Endothelial cell of umbilical vein (primary cell): ENCODE data around the gene RAB7A. TPM values are rescaled to one million over a fixed set of nuclear protein-coding genes. Genes with fewer than 3 reads are reported as not detected.

Experiments
- BruUV-seq: library from RNA; stranded (reverse); fragments of 400-500 nt; replicated peaks from 2 replicates; lab custom pipeline; 2021; lab: Mats Ljungman, UMichigan
- CTCF ChIA-PET: fragments of 300-600, 350-600 bp; sonication (Branson Sonifier 250); formaldehyde crosslinking; loops from one replicate; lab custom pipeline; 2021; ENCODE audit warnings: antibody characterized with exemption, inconsistent platforms; lab: Charles Lee
- POLR2A ChIA-PET: fragments of 300-600, 350-600 bp; sonication (Branson Sonifier 250); formaldehyde crosslinking; loops from one replicate; lab custom pipeline; 2021; ENCODE audit warnings: antibody characterized with exemption, inconsistent platforms; lab: Charles Lee
- DNase-seq: peaks from one replicate; pipeline ENCODE4 v3.0.0-alpha.2; 2011; ENCODE audit warnings: low read depth, low spot score
- FAIRE-seq: peaks from 2 replicates; lab custom pipeline; 2011; peaks lifted over from hg19 to GRCh38; lab: Jason Lieb, UNC
- H2AFZ ChIP-seq: 2 replicates; pipeline ENCODE4 v1.6.0; 2012; ENCODE audit warnings: low read depth, low read length, control low read depth, inconsistent platforms
- H3K27ac ChIP-seq: 2 replicates; pipeline ENCODE4 v1.5.1; 2011; ENCODE audit warnings: low read depth, mild to moderate bottlenecking, control low read depth, low read length, moderate library complexity; ENCODE audit not compliant: insufficient read depth
- H3K27me3 ChIP-seq, 2 experiments: 2 replicates each; pipeline versions ENCODE4 v1.6.0 to v1.6.1; 2011; ENCODE audit warnings: low read length in 2 of 2, mixed read lengths in 1 of 2; ENCODE audit not compliant: control insufficient read depth in 2 of 2, insufficient read depth in 2 of 2
- H3K36me3 ChIP-seq, 2 experiments: 2 replicates in 1 of 2; 3 replicates in 1 of 2; pipeline ENCODE4 v1.5.1; 2011; ENCODE audit warnings: low read length in 2 of 2, mild to moderate bottlenecking in 1 of 2, moderate library complexity in 1 of 2; ENCODE audit not compliant: control insufficient read depth in 2 of 2, insufficient read depth in 2 of 2; ENCODE audit errors: extremely low read depth in 1 of 2
- H3K4me1 ChIP-seq: 3 replicates; pipeline ENCODE4 v1.5.1; 2011; ENCODE audit warnings: mild to moderate bottlenecking, low read length; ENCODE audit not compliant: control insufficient read depth, insufficient read depth; ENCODE audit errors: extremely low read depth
- H3K4me2 ChIP-seq: 2 replicates; pipeline ENCODE4 v1.6.1; 2011; ENCODE audit warnings: low read length, control low read depth, mixed read lengths; ENCODE audit not compliant: insufficient read depth
- H3K4me3 ChIP-seq, 3 experiments: fragments of 200-600 bp in 1 of 3; sonication (generic), shearing (Covaris generic) in 1 of 3; replicated peaks in 1 of 3; 2 replicates each; pipeline ENCODE4 v1.5.1; 2011 to 2016; ENCODE audit warnings: control low read depth in 3 of 3, low read length in 3 of 3, mild to moderate bottlenecking in 2 of 3, inconsistent platforms in 1 of 3, low read depth in 1 of 3, moderate library complexity in 1 of 3; ENCODE audit not compliant: insufficient read depth in 1 of 3
- H3K79me2 ChIP-seq: 2 replicates; pipeline ENCODE4 v1.6.0; 2012; ENCODE audit warnings: low read length, inconsistent platforms; ENCODE audit not compliant: control insufficient read depth, insufficient read depth
- H3K9ac ChIP-seq: replicated peaks from 2 replicates; pipeline ENCODE3; 2011; ENCODE audit warnings: low read length, control low read depth; ENCODE audit not compliant: insufficient read depth; ENCODE audit errors: extremely low read depth
- H3K9me1 ChIP-seq: replicated peaks from 3 replicates; pipeline ENCODE4 v1.6.0; 2011; ENCODE audit warnings: mild to moderate bottlenecking, low read length; ENCODE audit not compliant: control insufficient read depth, insufficient read depth; ENCODE audit errors: extremely low read depth
- H3K9me3 ChIP-seq: replicated peaks from 2 replicates; pipeline ENCODE4 v1.5.1; 2012; ENCODE audit warnings: low read length, inconsistent platforms; ENCODE audit not compliant: control insufficient read depth, insufficient read depth
- H4K20me1 ChIP-seq: replicated peaks from 2 replicates; pipeline ENCODE3; 2011; ENCODE audit warnings: mild to moderate bottlenecking, low read length; ENCODE audit not compliant: control insufficient read depth, insufficient read depth; ENCODE audit errors: extremely low read depth
- EZH2 ChIP-seq: IDR thresholded peaks from 2 replicates; pipeline ENCODE4 v1.6.1; 2012; ENCODE audit warnings: borderline replicate concordance, low read depth, mild to moderate bottlenecking, moderate library complexity, low read length, inconsistent platforms; ENCODE audit not compliant: severe bottlenecking
- FOS ChIP-seq: IDR thresholded peaks from 2 replicates; pipeline ENCODE4 v1.6.1; 2011; ENCODE audit warnings: mild to moderate bottlenecking, low read length, moderate library complexity, borderline replicate concordance; ENCODE audit not compliant: insufficient read depth
- GATA2 ChIP-seq: IDR thresholded peaks from 2 replicates; pipeline ENCODE4 v1.7.0; 2011; ENCODE audit warnings: low read depth, mild to moderate bottlenecking, moderate library complexity, mixed read lengths, low read length; ENCODE audit not compliant: insufficient read length, insufficient read depth
- JUN ChIP-seq: IDR thresholded peaks from 2 replicates; pipeline ENCODE4 v1.6.1; 2011; ENCODE audit warnings: borderline replicate concordance, low read depth; ENCODE audit not compliant: insufficient read length, insufficient read depth
- MYC ChIP-seq: IDR thresholded peaks from one replicate; pipeline ENCODE4 v1.6.1; 2011; ENCODE audit warnings: mild to moderate bottlenecking, low read depth, low read length
- POLR2A ChIP-seq: IDR thresholded peaks from 2 replicates; pipeline ENCODE4 v1.6.1; 2012; ENCODE audit warnings: low read depth, mild to moderate bottlenecking, control low read depth, low read length
- POLR2AphosphoS5 ChIP-seq: IDR thresholded peaks from 2 replicates; pipeline ENCODE4 v1.6.1; 2012; ENCODE audit warnings: low read depth, mild to moderate bottlenecking, control low read depth, low read length, moderate library complexity; ENCODE audit not compliant: insufficient read depth
- dilution Hi-C: fragments of 300-500 bp; cut with MboI; formaldehyde crosslinking; loops from one replicate; pipeline ENCODE4 v1.15.0; 2019; ENCODE audit warnings: low sequenced_read_pairs; ENCODE audit not compliant: extremely low pct_ligation_motif_present
- intact Hi-C: fragments of 100-400 bp; cut with micrococcal nuclease; formaldehyde crosslinking; loops from one replicate; pipeline ENCODE4 v1.10.0; 2022
- polyA plus RNA-seq, 4 experiments: library from polyadenylated mRNA; depleted of rRNA in 3 of 4; stranded (reverse) in 3 of 4; unstranded in 1 of 4; fragments of >200 nt; gene quantifications; 2 replicates each; pipeline versions ENCODE4 v1.2.1 to v1.2.3, GENCODE V29; 2011 to 2012; ENCODE audit warnings: missing spikeins in 1 of 4
- total RNA-seq: library from RNA; stranded (reverse); gene quantifications from 2 replicates; pipeline ENCODE4 v1.2.3, GENCODE V29; 2021
- TF ChIP-seq, protein P1 (sequence below): IDR thresholded peaks from 2 replicates; pipeline ENCODE4 v1.6.1; 2011; ENCODE audit not compliant: insufficient read depth, insufficient read length
- TF ChIP-seq, protein P2 (sequence below), 2 donors: IDR thresholded peaks; 1 replicate in 1 of 2; 2 replicates in 1 of 2; pipeline ENCODE4 v1.5.1; 2011; ENCODE audit warnings: low read length in 2 of 2, mild to moderate bottlenecking in 2 of 2, moderate library complexity in 2 of 2, control low read depth in 1 of 2, inconsistent platforms in 1 of 2, low read depth in 1 of 2; ENCODE audit not compliant: insufficient read depth in 1 of 2; ENCODE audit errors: extremely low read depth in 1 of 2

The RAB7A gene
- total and polyA plus RNA-seq, 2 donors (not counting 3 experiments of a cell fraction or from before 2014, with no cell fraction given), result 243 to 262 TPM

DNA sequence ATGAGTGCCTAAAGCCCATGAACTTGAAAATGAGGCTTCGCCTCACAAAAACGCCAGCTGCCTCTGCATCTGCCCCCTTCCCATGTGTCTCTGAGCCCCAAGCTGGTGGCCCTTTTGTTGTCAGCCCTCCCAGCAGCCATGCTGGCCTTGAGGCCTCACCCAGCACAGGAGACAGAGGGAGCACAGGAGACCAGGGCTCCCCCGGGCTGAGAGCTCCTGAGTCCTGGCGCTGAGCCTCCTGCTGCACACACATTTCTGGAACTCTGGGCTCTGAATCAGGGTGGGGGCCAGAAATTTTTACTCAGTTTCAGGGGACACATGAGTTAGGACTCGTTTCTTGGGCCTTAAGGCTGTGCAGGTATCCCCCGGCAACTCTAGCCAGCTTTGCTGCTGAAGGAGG is 97.0 kb downstream of the RAB7A start:
- Histone ChIP-seq H4K20me1 (no peaks in the 10 kb centered on the region), H3K4me1 (no peaks in the 10 kb centered on the region), H3K27me3 (no peaks in the 10 kb centered on the region), H3K36me3 (peaks cover under 1 to 4% of the 10 kb centered on the region in 2 experiments), H3K9ac (no peak overlapping the region), H3K27ac (no peak overlapping the region), H3K4me2 (no peak overlapping the region), H2AFZ (no peak overlapping the region), H3K79me2 (no peaks in the 10 kb centered on the region), H3K4me3 (no peak overlapping the region), H3K9me3 (no peaks in the 10 kb centered on the region), H3K9me1 (no peaks in the 10 kb centered on the region)
- ChIA-PET POLR2A (no interaction called here), CTCF (interaction anchor here (1.2 kb wide), 1 partner anchor 23 kb away, joined by 4 read pairs; no protein-coding TSS in a partner anchor)
- FAIRE-seq, result no peak
- DNase-seq, result no peak
- no TSS peak for BruUV-seq
- intact Hi-C loops, result no loop called here
- TF ChIP-seq MYC (no peak), JUN (no peak), FOS (no peak), GATA2 (no peak)
- dilution Hi-C loops, result no loop called here

DNA sequence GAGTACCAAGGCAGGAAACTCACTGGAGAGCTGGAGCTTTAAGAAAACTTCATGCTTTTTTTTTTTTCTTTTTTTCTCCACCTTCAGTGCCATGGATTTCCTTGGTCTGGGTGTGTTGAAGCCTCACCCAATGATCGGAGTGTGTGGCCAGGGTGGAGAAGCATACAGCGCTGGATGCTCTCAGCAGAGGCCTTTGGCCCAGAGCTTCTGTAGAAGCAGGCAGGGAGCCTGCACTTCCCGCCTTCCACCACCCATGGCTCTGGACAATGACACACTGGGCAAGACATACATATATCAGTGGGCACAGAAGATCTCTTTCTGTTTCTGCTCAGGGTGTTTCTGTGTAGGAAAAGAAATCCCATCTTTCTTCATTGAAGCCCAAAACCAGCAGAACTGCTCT is 97.6 kb downstream of the RAB7A start:
- intact Hi-C loops, result no loop called here
- CTCF ChIA-PET, result interaction anchor here (1.2 to 1.4 kb wide), 2 partner anchors 22 kb away, joined by 3 to 4 read pairs; no protein-coding TSS in a partner anchor
- no peak overlapping the region for H3K4me3 ChIP-seq
- no peak for FAIRE-seq
- no peak for DNase-seq
- H3K4me1 ChIP-seq, result no peaks in the 10 kb centered on the region
- H3K4me2 ChIP-seq, result no peak overlapping the region
- H3K9ac ChIP-seq, result no peak overlapping the region
- no peaks in the 10 kb centered on the region for H3K27me3 ChIP-seq
- no TSS peak for BruUV-seq
- POLR2A ChIA-PET, result no interaction called here
- TF ChIP-seq FOS (no peak), POLR2A (no peak), MYC (no peak), EZH2 (no peak), GATA2 (no peak), POLR2AphosphoS5 (no peak)
- TF ChIP-seq, protein P1, sequence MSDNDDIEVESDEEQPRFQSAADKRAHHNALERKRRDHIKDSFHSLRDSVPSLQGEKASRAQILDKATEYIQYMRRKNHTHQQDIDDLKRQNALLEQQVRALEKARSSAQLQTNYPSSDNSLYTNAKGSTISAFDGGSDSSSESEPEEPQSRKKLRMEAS, result no peak
- TF ChIP-seq, protein P2, sequence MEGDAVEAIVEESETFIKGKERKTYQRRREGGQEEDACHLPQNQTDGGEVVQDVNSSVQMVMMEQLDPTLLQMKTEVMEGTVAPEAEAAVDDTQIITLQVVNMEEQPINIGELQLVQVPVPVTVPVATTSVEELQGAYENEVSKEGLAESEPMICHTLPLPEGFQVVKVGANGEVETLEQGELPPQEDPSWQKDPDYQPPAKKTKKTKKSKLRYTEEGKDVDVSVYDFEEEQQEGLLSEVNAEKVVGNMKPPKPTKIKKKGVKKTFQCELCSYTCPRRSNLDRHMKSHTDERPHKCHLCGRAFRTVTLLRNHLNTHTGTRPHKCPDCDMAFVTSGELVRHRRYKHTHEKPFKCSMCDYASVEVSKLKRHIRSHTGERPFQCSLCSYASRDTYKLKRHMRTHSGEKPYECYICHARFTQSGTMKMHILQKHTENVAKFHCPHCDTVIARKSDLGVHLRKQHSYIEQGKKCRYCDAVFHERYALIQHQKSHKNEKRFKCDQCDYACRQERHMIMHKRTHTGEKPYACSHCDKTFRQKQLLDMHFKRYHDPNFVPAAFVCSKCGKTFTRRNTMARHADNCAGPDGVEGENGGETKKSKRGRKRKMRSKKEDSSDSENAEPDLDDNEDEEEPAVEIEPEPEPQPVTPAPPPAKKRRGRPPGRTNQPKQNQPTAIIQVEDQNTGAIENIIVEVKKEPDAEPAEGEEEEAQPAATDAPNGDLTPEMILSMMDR (IDR thresholded peaks at IDR 0.05; ENCODE audit: extremely low read depth in 1 of 2, insufficient read depth in 1 of 2, low read depth in 1 of 2, low read length in 2 of 2), result no peak
- dilution Hi-C loops, result no loop called here
- no peaks in the 10 kb centered on the region for H3K79me2 ChIP-seq
- no peak overlapping the region for H2AFZ ChIP-seq
- no peaks in the 10 kb centered on the region for H3K9me1 ChIP-seq
- no peaks in the 10 kb centered on the region for H3K9me3 ChIP-seq
- H3K36me3 ChIP-seq, result no peaks in the 10 kb centered on the region
- no peaks in the 10 kb centered on the region for H4K20me1 ChIP-seq
- H3K27ac ChIP-seq, result no peak overlapping the region
